A549 (cell line): ENCODE measurements around the gene ZIC2.

ENCODE experiments used
- CHD2 ChIP-seq: fragments of 150-350 bp; IDR thresholded peaks from 2 replicates; pipeline ENCODE4 v1.6.1; 2014; ENCODE audit warnings: low read length; ENCODE audit not compliant: partially characterized antibody
- FOSL2 ChIP-seq, 2 experiments: fragments of 450-650 bp in 1 of 2; fragments of >200 bp in 1 of 2; sonication (Bioruptor Twin) in 1 of 2; formaldehyde crosslinking; IDR thresholded peaks; 2 replicates each; pipeline versions ENCODE4 v1.5.0 to v1.6.1; 2016 to 2020; ENCODE audit warnings: mild to moderate bottlenecking in 1 of 2, moderate library complexity in 1 of 2
- MAFK ChIP-seq: fragments of 450-650 bp; IDR thresholded peaks from 2 replicates; pipeline ENCODE4 v1.6.1; 2014; ENCODE audit not compliant: partially characterized antibody
- TF ChIP-seq, protein P1 (sequence below): IDR thresholded peaks from 2 replicates; pipeline ENCODE4 v1.6.1; 2012

DNA sequence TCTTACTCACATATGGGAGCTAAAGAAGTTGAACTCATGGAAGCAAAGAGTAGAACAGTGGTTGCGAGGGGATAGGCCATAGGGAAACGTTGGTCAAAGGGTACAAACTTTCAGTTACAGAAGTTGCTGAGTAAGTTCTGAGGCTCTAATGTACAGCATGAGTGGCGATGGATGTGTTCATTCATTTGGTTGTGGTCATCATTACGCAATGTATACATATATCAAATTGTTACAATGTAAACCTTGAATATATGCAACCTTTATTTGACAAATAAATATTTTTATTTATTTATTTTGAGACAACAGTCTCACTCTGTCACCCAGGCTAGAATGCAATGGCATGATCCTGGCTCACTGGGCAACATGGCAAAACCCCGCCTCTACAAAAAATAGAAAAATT is 48.7 kb upstream of the ZIC2 start:
- TF ChIP-seq, protein P1, sequence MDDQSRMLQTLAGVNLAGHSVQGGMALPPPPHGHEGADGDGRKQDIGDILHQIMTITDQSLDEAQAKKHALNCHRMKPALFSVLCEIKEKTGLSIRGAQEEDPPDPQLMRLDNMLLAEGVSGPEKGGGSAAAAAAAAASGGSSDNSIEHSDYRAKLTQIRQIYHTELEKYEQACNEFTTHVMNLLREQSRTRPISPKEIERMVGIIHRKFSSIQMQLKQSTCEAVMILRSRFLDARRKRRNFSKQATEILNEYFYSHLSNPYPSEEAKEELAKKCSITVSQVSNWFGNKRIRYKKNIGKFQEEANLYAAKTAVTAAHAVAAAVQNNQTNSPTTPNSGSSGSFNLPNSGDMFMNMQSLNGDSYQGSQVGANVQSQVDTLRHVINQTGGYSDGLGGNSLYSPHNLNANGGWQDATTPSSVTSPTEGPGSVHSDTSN = no peak
- no peak for TF ChIP-seq FOSL2 (IDR thresholded peaks at IDR 0.05)
- TF ChIP-seq FOSL2 (CRISPR knock-in tag; IDR thresholded peaks at IDR 0.05) = no peak
- TF ChIP-seq CHD2 = no peak
- TF ChIP-seq MAFK = no peak
